CD4-positive, CD25-positive, alpha-beta regulatory T cell (primary cell): ENCODE results near the gene KCNMA1. TPM values are rescaled to one million over a fixed set of nuclear protein-coding genes. Genes with fewer than 3 reads are reported as not detected.

Experiments
- ATAC-seq, 2 donors: fragments of 150-1000 bp; cut with Tn5 transposase; one replicate each; pipeline ENCODE4 v1.10.0; 2021; ENCODE audit warnings: low read depth in 2 of 2, moderate number of reproducible peaks in 2 of 2, moderate library complexity in 1 of 2
- DNase-seq, 3 donors: peaks; one replicate each; pipeline versions ENCODE4 v3.0.0 to v3.0.0-alpha.2; 2012 to 2022; ENCODE audit warnings: mixed read lengths in 1 of 3
- H3K27ac ChIP-seq: one replicate; pipeline ENCODE4 v1.7.0; 2013; ENCODE audit warnings: mild to moderate bottlenecking, low read length; ENCODE audit not compliant: insufficient read depth, poor library complexity, severe bottlenecking
- H3K27me3 ChIP-seq: one replicate; pipeline ENCODE4 v1.7.0; 2013; ENCODE audit warnings: low read length; ENCODE audit not compliant: control insufficient read depth, insufficient read depth
- H3K36me3 ChIP-seq: one replicate; pipeline ENCODE4 v1.7.0; 2013; ENCODE audit warnings: mild to moderate bottlenecking, low read length, moderate library complexity; ENCODE audit not compliant: control insufficient read depth, insufficient read depth
- H3K4me1 ChIP-seq: 2 replicates; pipeline ENCODE4 v1.7.0; 2013; ENCODE audit warnings: mild to moderate bottlenecking, low read length; ENCODE audit not compliant: insufficient read depth, control insufficient read depth, poor library complexity, severe bottlenecking
- H3K4me3 ChIP-seq: one replicate; pipeline ENCODE4 v1.7.0; 2013; ENCODE audit warnings: low read depth, mild to moderate bottlenecking, low read length, moderate library complexity
- H3K9me3 ChIP-seq, 2 experiments: 1 replicate in 1 of 2; 2 replicates in 1 of 2; pipeline ENCODE4 v1.7.0; 2013; ENCODE audit warnings: low read length in 2 of 2, mild to moderate bottlenecking in 1 of 2, moderate library complexity in 1 of 2; ENCODE audit not compliant: control insufficient read depth in 2 of 2
- H3K27ac Mint-ChIP-seq, 3 donors: one replicate each; pipeline ENCODE4 v1.8.0; 2020 to 2022; ENCODE audit warnings: mild to moderate bottlenecking in 3 of 3, mixed read lengths in 3 of 3, moderate library complexity in 2 of 3
- H3K27me3 Mint-ChIP-seq: one replicate; pipeline ENCODE4 v1.8.0; 2022; ENCODE audit warnings: mild to moderate bottlenecking, mixed read lengths
- H3K36me3 Mint-ChIP-seq: one replicate; pipeline ENCODE4 v1.8.0; 2020; ENCODE audit warnings: mixed read lengths
- H3K4me1 Mint-ChIP-seq, 4 donors: one replicate each; pipeline ENCODE4 v1.8.0; 2020 to 2022; ENCODE audit warnings: mixed read lengths in 4 of 4, mild to moderate bottlenecking in 1 of 4
- H3K4me3 Mint-ChIP-seq, 4 donors: one replicate each; pipeline ENCODE4 v1.8.0; 2020 to 2022; ENCODE audit warnings: mild to moderate bottlenecking in 4 of 4, mixed read lengths in 4 of 4, moderate library complexity in 3 of 4
- H3K9me3 Mint-ChIP-seq, 7 donors: one replicate each; pipeline ENCODE4 v1.8.0; 2020 to 2022; ENCODE audit warnings: mixed read lengths in 7 of 7, mild to moderate bottlenecking in 3 of 7, moderate library complexity in 2 of 7
- polyA plus RNA-seq, 4 donors: library from polyadenylated mRNA; unstranded; fragments of 300-500 nt; fragmentation: Illumina TruSeq; gene quantifications; one replicate each; pipeline ENCODE4 v1.2.3, GENCODE V29; 2021
- total RNA-seq: library from RNA; stranded (reverse); gene quantifications from one replicate; pipeline ENCODE4 v1.2.3, GENCODE V29; 2022

KCNMA1 gene
- total and polyA plus RNA-seq, 5 donors from 2014 or later: not detected

DNA sequence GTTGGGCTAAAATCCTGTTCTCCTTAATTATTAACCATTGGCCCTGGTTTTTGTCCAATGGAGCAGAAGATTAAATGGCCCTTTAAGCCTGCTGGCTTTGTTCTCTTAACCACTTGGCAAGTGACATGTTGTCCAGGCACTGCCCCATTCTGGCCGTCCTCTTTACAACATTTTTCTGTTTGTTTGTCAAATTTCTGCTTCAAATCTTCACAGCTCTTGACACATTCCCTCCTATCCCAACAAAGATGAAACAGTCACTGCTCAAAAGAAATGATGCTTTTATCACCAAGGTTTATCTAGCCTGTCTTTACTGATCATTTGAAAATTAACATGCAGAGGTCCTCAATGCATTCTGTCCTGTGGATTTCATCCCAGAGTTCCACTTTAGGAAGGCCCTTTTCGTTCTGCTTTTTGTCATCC, 700.4 kb downstream of the KCNMA1 start:
- H3K36me3 Mint-ChIP-seq: no peaks in the 10 kb centered on the region

GRCh38 chr10:76935941-76936613, 701.5 kb downstream of the KCNMA1 start:
- Histone ChIP-seq H3K4me3 (no peak overlapping the region), H3K36me3 (no peaks in the 10 kb centered on the region), H3K4me1 (no peaks in the 10 kb centered on the region), H3K27ac (no peak overlapping the region), H3K27me3 (no peaks in the 10 kb centered on the region), H3K9me3 (no peaks in the 10 kb centered on the region)
- Mint-ChIP-seq H3K36me3 (no peaks in the 10 kb centered on the region), H3K27ac (no peak overlapping the region), H3K4me1 (no peaks in the 10 kb centered on the region), H3K27me3 (no peaks in the 10 kb centered on the region), H3K4me3 (no peak overlapping the region), H3K9me3 (peaks cover 0 to 6% (median 0%) of the 10 kb centered on the region in 7 donors)
- ATAC-seq: no peak
- no peak for DNase-seq

More for the DNA sequence above, 700.4 kb downstream of the KCNMA1 start:
- Mint-ChIP-seq H3K9me3 (peaks cover 0 to 6% (median 0%) of the 10 kb centered on the region in 7 donors), H3K4me3 (no peak overlapping the region), H3K27ac (no peak overlapping the region), H3K4me1 (no peaks in the 10 kb centered on the region), H3K27me3 (no peaks in the 10 kb centered on the region)
- H3K27ac ChIP-seq: no peak overlapping the region
- H3K4me1 ChIP-seq: no peaks in the 10 kb centered on the region
- no peaks in the 10 kb centered on the region for H3K9me3 ChIP-seq
- DNase-seq: no peak
- no peak overlapping the region for H3K4me3 ChIP-seq
- no peaks in the 10 kb centered on the region for H3K36me3 ChIP-seq
- no peaks in the 10 kb centered on the region for H3K27me3 ChIP-seq
- no peak for ATAC-seq

GRCh38 chr10:76928565-76928964, 709.0 kb downstream of the KCNMA1 start:
- Mint-ChIP-seq H3K4me1 (no peaks in the 10 kb centered on the region), H3K9me3 (peaks cover 0 to 12% (median 4%) of the 10 kb centered on the region in 7 donors), H3K27me3 (no peaks in the 10 kb centered on the region), H3K36me3 (no peaks in the 10 kb centered on the region), H3K27ac (no peak overlapping the region), H3K4me3 (no peak overlapping the region)
- no peak for DNase-seq
- Histone ChIP-seq H3K9me3 (no peaks in the 10 kb centered on the region), H3K27me3 (no peaks in the 10 kb centered on the region), H3K4me3 (no peak overlapping the region), H3K36me3 (no peaks in the 10 kb centered on the region), H3K4me1 (no peaks in the 10 kb centered on the region), H3K27ac (no peak overlapping the region)
- ATAC-seq: no peak

GRCh38 chr10:76925636-76926405, 711.8 kb downstream of the KCNMA1 start:
- Histone ChIP-seq H3K36me3 (no peaks in the 10 kb centered on the region), H3K4me3 (no peak overlapping the region), H3K27me3 (no peaks in the 10 kb centered on the region), H3K4me1 (no peaks in the 10 kb centered on the region), H3K9me3 (no peaks in the 10 kb centered on the region), H3K27ac (no peak overlapping the region)
- DNase-seq (no peak), ATAC-seq (no peak)
- Mint-ChIP-seq H3K36me3 (no peaks in the 10 kb centered on the region), H3K27ac (no peak overlapping the region), H3K27me3 (no peaks in the 10 kb centered on the region), H3K4me1 (no peaks in the 10 kb centered on the region), H3K9me3 (peaks cover 0 to 10% (median 2%) of the 10 kb centered on the region in 7 donors), H3K4me3 (no peak overlapping the region)

DNA sequence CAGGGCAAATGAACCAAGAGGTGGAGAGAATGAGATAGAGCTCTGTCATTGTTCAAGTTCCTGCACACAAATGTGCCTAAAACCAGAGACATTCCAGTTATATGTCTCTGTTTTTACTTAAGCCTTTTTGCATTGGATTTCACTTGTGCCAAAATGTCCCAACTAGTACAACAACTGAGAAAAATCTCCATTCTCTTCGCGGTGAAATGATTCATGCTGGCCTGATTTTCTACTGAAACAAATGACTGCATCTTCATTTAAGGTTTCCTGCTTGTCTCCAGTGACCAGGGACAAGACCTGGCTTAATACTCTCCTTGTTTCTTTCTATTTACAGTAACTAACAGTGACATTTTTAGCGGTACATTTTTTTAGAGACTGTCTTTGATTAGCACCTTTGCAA, 714.9 kb downstream of the KCNMA1 start:
- H3K4me1 ChIP-seq: no peaks in the 10 kb centered on the region
- no peaks in the 10 kb centered on the region for H3K27me3 ChIP-seq
- DNase-seq (no peak), ATAC-seq (no peak)
- Mint-ChIP-seq H3K4me3 (no peak overlapping the region), H3K9me3 (peaks cover 0 to 1% (median 0%) of the 10 kb centered on the region in 7 donors), H3K27ac (no peak overlapping the region), H3K36me3 (no peaks in the 10 kb centered on the region), H3K4me1 (no peaks in the 10 kb centered on the region), H3K27me3 (no peaks in the 10 kb centered on the region)
- H3K27ac ChIP-seq: no peak overlapping the region
- no peak overlapping the region for H3K4me3 ChIP-seq
- no peaks in the 10 kb centered on the region for H3K9me3 ChIP-seq
- H3K36me3 ChIP-seq: no peaks in the 10 kb centered on the region

DNA sequence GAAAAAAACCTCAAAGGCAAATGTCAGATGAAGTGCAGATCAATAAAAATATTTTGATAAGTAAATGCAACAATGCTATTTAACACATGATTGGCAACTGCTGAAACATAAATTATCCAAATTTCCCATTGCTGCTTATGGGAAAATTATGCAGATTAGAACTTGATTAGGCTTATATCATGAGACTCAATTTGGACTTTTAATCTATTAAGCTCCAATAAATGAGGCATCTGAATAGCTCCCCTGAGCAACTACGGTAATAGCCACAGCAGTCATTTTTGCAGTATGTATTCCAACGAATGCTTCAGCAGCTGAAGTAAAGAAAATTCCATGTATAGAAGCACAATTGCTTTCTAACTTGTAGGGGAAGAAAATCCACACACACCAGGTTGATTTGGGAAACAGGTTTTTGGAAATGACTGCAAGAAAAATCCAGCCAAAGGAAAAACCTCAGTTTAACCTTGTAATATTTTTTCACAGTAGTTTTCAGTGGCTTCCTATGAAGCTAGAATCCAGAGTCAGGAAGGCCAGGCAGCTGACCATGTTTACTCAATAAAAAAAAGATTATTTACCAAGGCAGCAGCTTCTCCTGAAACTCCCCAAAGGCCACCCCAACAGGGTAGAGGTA, 716.1 kb downstream of the KCNMA1 start:
- H3K9me3 Mint-ChIP-seq: peaks cover 0 to 3% (median 0%) of the 10 kb centered on the region in 7 donors
- ATAC-seq (no peak), DNase-seq (no peak)
- H3K27me3 Mint-ChIP-seq: no peaks in the 10 kb centered on the region
- H3K36me3 Mint-ChIP-seq: no peaks in the 10 kb centered on the region
- Histone ChIP-seq H3K36me3 (no peaks in the 10 kb centered on the region), H3K9me3 (no peaks in the 10 kb centered on the region), H3K4me3 (no peak overlapping the region), H3K4me1 (no peaks in the 10 kb centered on the region), H3K27me3 (no peaks in the 10 kb centered on the region), H3K27ac (no peak overlapping the region)
- no peak overlapping the region for H3K4me3 Mint-ChIP-seq
- H3K4me1 Mint-ChIP-seq: no peaks in the 10 kb centered on the region
- no peak overlapping the region for H3K27ac Mint-ChIP-seq

DNA sequence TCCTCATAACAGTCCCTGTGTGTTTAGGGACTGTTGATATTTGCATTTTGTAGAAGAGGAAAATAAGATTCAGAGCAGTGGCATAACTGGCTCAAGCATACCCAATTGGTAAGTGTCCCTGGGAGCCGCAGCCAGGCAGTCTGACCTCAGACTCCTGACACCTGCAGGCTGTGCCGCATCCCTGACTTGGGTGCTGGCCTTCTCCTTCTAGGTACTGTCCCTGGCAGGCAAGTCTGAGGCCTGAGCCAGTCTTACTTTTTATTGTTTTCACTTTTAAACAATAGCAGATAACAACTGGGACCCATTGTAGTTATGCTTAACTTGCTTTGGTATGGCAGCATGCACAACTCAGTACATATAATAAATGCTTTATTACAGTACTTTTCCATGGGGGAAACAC, 717.0 kb downstream of the KCNMA1 start:
- Mint-ChIP-seq H3K4me1 (no peaks in the 10 kb centered on the region), H3K27me3 (no peaks in the 10 kb centered on the region), H3K27ac (no peak overlapping the region), H3K4me3 (no peak overlapping the region), H3K36me3 (no peaks in the 10 kb centered on the region), H3K9me3 (peaks cover 0 to 3% (median 0%) of the 10 kb centered on the region in 7 donors)
- Histone ChIP-seq H3K4me3 (no peak overlapping the region), H3K27ac (no peak overlapping the region), H3K36me3 (no peaks in the 10 kb centered on the region), H3K9me3 (no peaks in the 10 kb centered on the region), H3K27me3 (no peaks in the 10 kb centered on the region), H3K4me1 (no peaks in the 10 kb centered on the region)
- ATAC-seq (no peak), DNase-seq (no peak)
